Muscle of leg (tissue), 11 donors: Measurements from ENCODE around the gene COL7A1. TPM values are rescaled to one million over a fixed set of nuclear protein-coding genes. Genes with fewer than 3 reads are reported as not detected.

ENCODE experiments used
- DNase-seq: peaks from one replicate; pipeline ENCODE4 v3.0.0; 2013
- H3K27ac ChIP-seq: one replicate; pipeline ENCODE4 v1.5.1; 2013; ENCODE audit warnings: mild to moderate bottlenecking, low read length, control low read depth
- H3K27me3 ChIP-seq: one replicate; pipeline ENCODE4 v1.6.1; 2013; ENCODE audit warnings: low read length; ENCODE audit not compliant: control insufficient read depth, insufficient read depth
- H3K36me3 ChIP-seq: one replicate; pipeline ENCODE4 v1.6.1; 2013; ENCODE audit warnings: low read length; ENCODE audit not compliant: control insufficient read depth, insufficient read depth
- H3K4me1 ChIP-seq: one replicate; pipeline ENCODE4 v1.6.1; 2013; ENCODE audit warnings: low read length; ENCODE audit not compliant: control insufficient read depth, insufficient read depth
- H3K4me3 ChIP-seq: one replicate; pipeline ENCODE4 v1.5.1; 2013; ENCODE audit warnings: low read length, control low read depth
- H3K9me3 ChIP-seq: replicated peaks from 2 replicates; pipeline ENCODE4 v1.6.1; 2013; ENCODE audit warnings: low read depth, low read length; ENCODE audit not compliant: control insufficient read depth
- WGBS: methylation state at CpG from one replicate; pipeline ENCODE4 v1.1.5; 2013; ENCODE audit warnings: missing lambda C conversion rate; ENCODE audit not compliant: insufficient coverage; 5-methylcytosine and 5-hydroxymethylcytosine counted together
- polyA plus RNA-seq, 8 donors: library from polyadenylated mRNA; unstranded; fragments of 120-200 nt; gene quantifications; one replicate each; pipeline versions ENCODE4 v1.2.1 to v1.2.3, GENCODE V29; 2013; ENCODE audit warnings: inconsistent platforms in 1 of 8, low replicate concordance in 1 of 8; ENCODE audit not compliant: insufficient read length in 8 of 8, insufficient read depth in 1 of 8
- total RNA-seq: library from RNA; stranded (reverse); fragments of 120-200 nt; gene quantifications from one replicate; pipeline ENCODE4 v1.2.4, GENCODE V29; 2013

COL7A1 gene
- total and polyA plus RNA-seq, 9 donors: 3.1 to 37.0 (median 7.6) TPM

DNA sequence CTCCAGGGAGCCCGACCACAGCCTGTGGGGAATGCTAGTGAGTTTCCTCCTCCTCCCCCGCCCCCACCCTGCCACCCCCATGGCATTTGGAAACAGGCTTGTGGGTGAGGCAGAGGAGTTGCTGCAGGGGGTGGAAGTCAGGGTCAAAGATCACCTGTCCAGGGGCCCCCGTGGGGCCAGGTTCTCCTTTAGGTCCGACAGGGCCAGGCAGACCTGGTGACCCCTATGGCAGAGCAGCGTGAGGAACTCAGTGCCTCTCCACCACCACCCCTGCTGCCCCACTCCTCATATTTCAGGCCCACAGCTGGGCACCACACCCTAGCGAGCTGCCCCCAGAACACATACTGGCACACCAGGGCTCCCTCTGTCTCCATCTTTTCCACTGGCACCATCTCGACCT is 22.6 kb downstream of the COL7A1 start:
- Histone ChIP-seq H3K4me3 (no peak overlapping the region), H3K4me1 (no peaks in the 10 kb centered on the region), H3K27me3 (no peaks in the 10 kb centered on the region), H3K9me3 (no peaks in the 10 kb centered on the region), H3K36me3 (no peaks in the 10 kb centered on the region), H3K27ac (no peak overlapping the region)
- no peak for DNase-seq
- 89% methylated on average over 3 of the region's 7 CpGs for WGBS

- H3K27ac ChIP-seq: no peak overlapping the region
- H3K4me3 ChIP-seq: no peak overlapping the region
- DNase-seq: no peak
- H3K4me1 ChIP-seq: no peaks in the 10 kb centered on the region
- no peaks in the 10 kb centered on the region for H3K9me3 ChIP-seq
- H3K36me3 ChIP-seq: no peaks in the 10 kb centered on the region
- 75% methylated on average over 5 of the region's 12 CpGs for WGBS
- H3K27me3 ChIP-seq: no peaks in the 10 kb centered on the region
Observed at GRCh38 chr3:48571938-48572337, 23.2 kb downstream of the COL7A1 start.

- Histone ChIP-seq H3K4me3 (no peak overlapping the region), H3K27ac (no peak overlapping the region), H3K9me3 (no peaks in the 10 kb centered on the region), H3K4me1 (peaks cover 13% of the 10 kb centered on the region), H3K36me3 (no peaks in the 10 kb centered on the region), H3K27me3 (no peaks in the 10 kb centered on the region)
- 80% methylated on average over 15 of the region's 18 CpGs for WGBS
- DNase-seq: no peak
Observed at GRCh38 chr3:48569808-48570450, 25.2 kb downstream of the COL7A1 start.

DNA sequence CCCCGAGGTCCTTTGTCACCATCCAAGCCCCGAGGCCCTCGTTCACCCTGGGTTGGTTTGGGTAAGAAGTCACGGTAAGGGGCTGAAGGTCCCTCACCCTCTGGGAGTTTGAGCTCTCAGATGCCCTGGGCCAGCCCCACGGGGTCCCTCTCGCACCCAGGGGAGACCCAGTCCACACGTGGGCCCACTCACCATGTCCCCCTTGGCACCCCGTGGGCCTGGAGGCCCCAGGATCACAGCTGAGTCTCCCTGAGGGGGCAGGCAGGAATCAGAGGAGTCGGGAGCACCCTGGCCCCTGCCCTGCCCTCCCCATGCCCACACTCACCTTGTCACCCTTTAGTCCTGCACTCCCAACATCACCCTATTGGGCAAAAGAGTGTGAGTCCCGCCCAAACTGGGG is 25.7 kb downstream of the COL7A1 start:
- Histone ChIP-seq H3K4me1 (peaks cover 13% of the 10 kb centered on the region), H3K36me3 (no peaks in the 10 kb centered on the region), H3K27me3 (no peaks in the 10 kb centered on the region), H3K9me3 (no peaks in the 10 kb centered on the region), H3K4me3 (no peak overlapping the region), H3K27ac (no peak overlapping the region)
- 90% methylated on average over 4 of the region's 10 CpGs for WGBS
- DNase-seq: no peak

- WGBS: 85% methylated on average over 7 of the region's 7 CpGs
- Histone ChIP-seq H3K9me3 (no peaks in the 10 kb centered on the region), H3K4me1 (peaks cover 17% of the 10 kb centered on the region), H3K27me3 (no peaks in the 10 kb centered on the region), H3K27ac (no peak overlapping the region), H3K4me3 (no peak overlapping the region), H3K36me3 (no peaks in the 10 kb centered on the region)
- no peak for DNase-seq
Observed at GRCh38 chr3:48568476-48568875, 26.7 kb downstream of the COL7A1 start.

DNA sequence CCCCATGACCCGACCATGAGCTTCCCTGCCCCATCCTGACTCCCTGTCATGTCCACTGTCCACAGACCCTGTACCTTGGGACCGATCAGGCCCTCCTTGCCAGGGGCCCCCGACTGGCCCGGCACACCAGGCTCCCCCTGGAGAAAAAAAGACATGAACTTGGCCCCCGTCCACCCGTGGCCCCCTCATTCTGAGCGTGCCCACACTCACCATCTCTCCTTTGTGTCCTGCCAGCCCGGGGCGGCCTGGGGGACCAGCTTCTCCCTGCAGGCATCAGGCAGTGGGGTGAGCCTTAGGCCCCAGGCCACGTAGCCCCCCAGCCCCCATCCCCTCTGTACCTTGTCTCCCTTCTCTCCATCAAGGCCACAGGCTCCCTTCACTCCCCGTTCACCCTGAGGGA is 27.6 kb downstream of the COL7A1 start:
- Histone ChIP-seq H3K4me3 (no peak overlapping the region), H3K36me3 (no peaks in the 10 kb centered on the region), H3K27me3 (no peaks in the 10 kb centered on the region), H3K9me3 (no peaks in the 10 kb centered on the region), H3K4me1 (peaks cover 18% of the 10 kb centered on the region), H3K27ac (no peak overlapping the region)
- DNase-seq: no peak
- WGBS: 100% methylated on average over 4 of the region's 11 CpGs

- Histone ChIP-seq H3K4me1 (peaks cover 18% of the 10 kb centered on the region), H3K4me3 (no peak overlapping the region), H3K36me3 (no peaks in the 10 kb centered on the region), H3K27me3 (no peaks in the 10 kb centered on the region), H3K27ac (no peak overlapping the region), H3K9me3 (no peaks in the 10 kb centered on the region)
- DNase-seq: no peak
- 89% methylated on average over 5 of the region's 5 CpGs for WGBS
Observed at GRCh38 chr3:48567090-48567489, 28.0 kb downstream of the COL7A1 start.

DNA sequence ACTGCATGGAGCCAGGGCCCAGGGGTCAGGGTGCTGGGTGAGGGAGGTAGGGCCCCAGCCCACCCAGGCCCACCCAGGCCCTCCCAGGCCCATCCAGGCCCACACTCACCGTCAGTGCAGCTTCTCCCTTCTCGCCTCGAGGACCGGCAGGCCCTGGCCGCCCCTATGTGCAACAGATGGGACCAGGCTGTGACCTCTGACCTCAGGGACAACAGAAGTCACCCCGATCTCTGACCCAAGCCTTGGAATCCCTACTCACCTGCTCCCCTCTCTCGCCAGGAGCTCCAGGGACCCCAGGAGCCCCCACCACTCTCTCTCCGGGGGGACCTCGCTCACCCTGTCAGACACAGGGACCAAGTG is 28.7 kb downstream of the COL7A1 start:
- no peak for DNase-seq
- Histone ChIP-seq H3K27me3 (no peaks in the 10 kb centered on the region), H3K4me3 (no peak overlapping the region), H3K9me3 (no peaks in the 10 kb centered on the region), H3K27ac (no peak overlapping the region), H3K36me3 (no peaks in the 10 kb centered on the region), H3K4me1 (peaks cover 20% of the 10 kb centered on the region)
- 76% methylated on average over 3 of the region's 9 CpGs for whole genome bisulfite sequencing

DNA sequence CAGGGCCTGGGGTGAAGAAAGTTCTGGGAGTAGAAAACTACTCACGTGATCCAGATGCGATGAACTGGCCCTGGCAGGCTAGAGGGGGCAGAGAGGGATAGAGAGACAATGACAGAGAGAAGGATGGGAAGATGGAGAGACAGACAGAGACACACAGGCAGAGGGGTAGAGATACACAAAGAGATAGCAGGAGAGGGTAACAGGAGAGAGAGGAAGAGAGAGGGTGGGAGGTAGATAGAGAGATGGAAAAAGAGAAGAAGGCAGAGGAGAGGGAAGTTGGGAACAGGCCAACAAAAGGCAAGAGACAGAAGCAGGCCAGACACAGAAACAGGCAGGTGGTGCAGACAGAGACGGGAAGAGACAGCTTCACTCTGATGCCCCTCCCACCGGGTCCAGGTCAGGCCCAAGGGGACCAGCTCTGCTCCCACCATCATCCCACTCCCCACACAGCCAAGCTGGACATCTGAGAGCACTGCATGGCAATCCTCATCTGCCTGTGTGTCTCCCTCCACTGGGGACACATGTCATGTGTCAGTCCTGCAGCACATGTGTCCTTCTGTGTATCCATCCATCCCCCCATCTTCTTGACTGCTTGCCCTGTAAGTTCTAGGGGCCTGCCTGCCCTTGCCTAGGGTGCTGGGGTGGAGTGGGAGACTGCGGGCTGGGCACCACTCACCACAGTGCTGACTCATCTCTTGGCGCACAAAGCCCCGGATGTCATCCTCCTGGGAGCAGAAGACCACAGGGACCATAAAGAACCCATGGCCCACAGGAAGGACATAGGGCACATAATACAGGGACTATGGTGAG is 29.3 kb downstream of the COL7A1 start:
- no peak overlapping the region for H3K27ac ChIP-seq
- H3K4me3 ChIP-seq: no peak overlapping the region
- no peaks in the 10 kb centered on the region for H3K27me3 ChIP-seq
- peaks cover 26% of the 10 kb centered on the region for H3K4me1 ChIP-seq
- 59% methylated on average over 6 of the region's 7 CpGs for WGBS
- no peaks in the 10 kb centered on the region for H3K36me3 ChIP-seq
- DNase-seq: no peak
- no peaks in the 10 kb centered on the region for H3K9me3 ChIP-seq

DNA sequence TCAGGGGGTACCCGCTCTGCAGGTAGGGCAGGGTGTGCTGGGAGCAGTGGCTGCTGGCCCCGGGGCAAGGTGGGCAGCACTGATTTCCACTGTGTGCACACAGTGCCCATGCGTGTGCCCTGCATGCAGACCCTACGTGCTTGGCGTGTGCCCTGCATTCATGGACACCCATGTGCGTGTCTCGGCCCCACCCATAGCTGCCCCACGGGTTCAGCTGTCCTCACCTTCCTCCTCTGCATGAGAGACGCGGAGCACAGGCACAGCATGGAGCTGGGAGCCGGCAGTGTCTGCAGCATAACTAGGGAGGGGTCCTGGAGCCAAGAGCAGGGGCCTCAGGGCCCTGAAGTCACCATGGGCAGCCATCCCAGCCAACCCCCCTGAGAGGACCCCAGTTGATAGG is 29.9 kb downstream of the COL7A1 start:
- peaks cover 32% of the 10 kb centered on the region for H3K4me1 ChIP-seq
- no peaks in the 10 kb centered on the region for H3K27me3 ChIP-seq
- H3K4me3 ChIP-seq: no peak overlapping the region
- whole genome bisulfite sequencing: 71% methylated on average over 11 of the region's 11 CpGs
- no peak overlapping the region for H3K27ac ChIP-seq
- no peaks in the 10 kb centered on the region for H3K36me3 ChIP-seq
- no peaks in the 10 kb centered on the region for H3K9me3 ChIP-seq
- DNase-seq: no peak
